HepG2 (cell line): ENCODE measurements around the gene PRKCD. TPM values are rescaled to one million over a fixed set of nuclear protein-coding genes. Genes with fewer than 3 reads are reported as not detected.

Experiments
- ARID2 ChIP-seq: sonication (generic); formaldehyde crosslinking; IDR thresholded peaks from 2 replicates; pipeline ENCODE4 v1.8.1; 2022; ENCODE audit warnings: mild to moderate bottlenecking, missing genetic modification reagents, borderline replicate concordance
- CBX5 ChIP-seq: sonication (generic); formaldehyde crosslinking; IDR thresholded peaks from 2 replicates; pipeline ENCODE4 v1.4.0; 2020; ENCODE audit warnings: missing genetic modification reagents, borderline replicate concordance
- EZH2 ChIP-seq: conservative IDR thresholded peaks from 2 replicates; pipeline ENCODE4 v1.6.1; 2012; ENCODE audit warnings: mild to moderate bottlenecking, low read depth, low read length, moderate library complexity
- HDAC1 ChIP-seq: sonication (generic); formaldehyde crosslinking; IDR thresholded peaks from 2 replicates; pipeline ENCODE4 v1.5.1; 2020; ENCODE audit warnings: mild to moderate bottlenecking, missing genetic modification reagents
- HDAC2 ChIP-seq: sonication (generic); formaldehyde crosslinking; IDR thresholded peaks from 2 replicates; pipeline ENCODE4 v1.4.0; 2020; ENCODE audit warnings: missing genetic modification reagents
- HDAC6 ChIP-seq: fragments of 200-600 bp; sonication (generic); IDR thresholded peaks from 2 replicates; pipeline ENCODE4 v1.7.0; 2017; ENCODE audit warnings: mild to moderate bottlenecking, antibody characterized with exemption, low read length, low read depth
- HNF4A ChIP-seq: sonication (generic); formaldehyde crosslinking; IDR thresholded peaks from 2 replicates; pipeline ENCODE4 v1.4.0; 2020; ENCODE audit warnings: missing genetic modification reagents
- IRF2 ChIP-seq: IDR thresholded peaks from 2 replicates; pipeline ENCODE4 v1.6.1; 2018; ENCODE audit warnings: missing genetic modification reagents, missing compliant biosample characterization
- KDM6A ChIP-seq: IDR thresholded peaks from 2 replicates; pipeline ENCODE4 v1.6.1; 2016; ENCODE audit warnings: low read depth
- KLF6 ChIP-seq: IDR thresholded peaks from 2 replicates; pipeline ENCODE4 v1.8.0; 2016; ENCODE audit warnings: missing biosample characterization, missing genetic modification reagents
- MEIS1 ChIP-seq: sonication (generic); formaldehyde crosslinking; IDR thresholded peaks from 2 replicates; pipeline ENCODE4 v1.9.0; 2021; ENCODE audit warnings: mild to moderate bottlenecking, missing genetic modification reagents, moderate library complexity, borderline replicate concordance
- MIER2 ChIP-seq: IDR thresholded peaks from 2 replicates; pipeline ENCODE4 v1.6.1; 2016; ENCODE audit warnings: missing biosample characterization, missing genetic modification reagents
- NBN ChIP-seq: fragments of 450-650 bp; conservative IDR thresholded peaks from 2 replicates; pipeline ENCODE4 v1.6.1; 2017
- PLRG1 ChIP-seq: fragments of 450-650 bp; conservative IDR thresholded peaks from 2 replicates; pipeline ENCODE4 v1.6.1; 2016
- SOX6 ChIP-seq, 2 experiments: fragments of 450-650 bp in 1 of 2; sonication (generic) in 1 of 2; formaldehyde crosslinking in 1 of 2; IDR thresholded peaks; 2 replicates each; pipeline versions ENCODE4 v1.4.0 to v1.6.1; 2017 to 2020; ENCODE audit warnings: antibody characterized with exemption in 1 of 2, mild to moderate bottlenecking in 1 of 2, missing genetic modification reagents in 1 of 2
- SP2 ChIP-seq: sonication (generic); formaldehyde crosslinking; IDR thresholded peaks from 2 replicates; pipeline ENCODE4 v1.5.1; 2020; ENCODE audit warnings: mild to moderate bottlenecking, missing genetic modification reagents
- SRF ChIP-seq: IDR thresholded peaks from 2 replicates; pipeline ENCODE4 v1.6.1; 2011; ENCODE audit warnings: mild to moderate bottlenecking, low read depth, low read length, moderate library complexity
- TBX3 ChIP-seq: fragments of 450-650 bp; IDR thresholded peaks from 2 replicates; pipeline ENCODE4 v1.6.1; 2017; ENCODE audit warnings: antibody characterized with exemption, mild to moderate bottlenecking, inconsistent platforms, borderline replicate concordance
- ZBTB21 ChIP-seq: sonication (generic); formaldehyde crosslinking; IDR thresholded peaks from 2 replicates; pipeline ENCODE4 v1.4.0; 2020; ENCODE audit warnings: missing genetic modification reagents
- ZNF431 ChIP-seq: sonication (generic); formaldehyde crosslinking; IDR thresholded peaks from 2 replicates; pipeline ENCODE4 v1.9.0; 2022; ENCODE audit warnings: missing genetic modification reagents, low read depth, mild to moderate bottlenecking, borderline replicate concordance
- ZNF614 ChIP-seq: IDR thresholded peaks from 2 replicates; pipeline ENCODE4 v1.6.1; 2018; ENCODE audit warnings: missing biosample characterization, missing genetic modification reagents, inconsistent platforms, borderline replicate concordance
- ZNF83 ChIP-seq: sonication (generic); formaldehyde crosslinking; IDR thresholded peaks from 2 replicates; pipeline ENCODE4 v1.4.0; 2020; ENCODE audit warnings: missing genetic modification reagents, mild to moderate bottlenecking, borderline replicate concordance
- ZNF850 ChIP-seq: sonication (generic); formaldehyde crosslinking; conservative IDR thresholded peaks from 2 replicates; pipeline ENCODE4 v1.9.0; 2021; ENCODE audit warnings: mild to moderate bottlenecking, missing genetic modification reagents
- polyA plus RNA-seq, 8 experiments: library from polyadenylated mRNA; depleted of rRNA in 3 of 8; stranded (reverse) in 7 of 8; unstranded in 1 of 8; fragments of >200 nt; fragmentation: Illumina TruSeq in 4 of 8; extraction: Trizol in 4 of 8; gene quantifications; 2 replicates each; pipeline versions ENCODE4 v1.2.1 to v1.2.3, GENCODE V29; 2011 to 2016; ENCODE audit warnings: low read depth in 4 of 8, missing spikeins in 1 of 8, mixed read lengths in 1 of 8; ENCODE audit not compliant: insufficient read depth in 1 of 8
- total RNA-seq, 5 experiments: library from RNA; depleted of rRNA; stranded (reverse); fragments of >200 nt; fragmentation: Illumina TruSeq; extraction: Trizol; gene quantifications; 2 replicates each; pipeline ENCODE4 v1.2.3, GENCODE V29; 2016; ENCODE audit warnings: low read depth in 1 of 5
- TF ChIP-seq, protein P1 (sequence below): sonication (generic); formaldehyde crosslinking; IDR thresholded peaks from 2 replicates; pipeline ENCODE4 v1.4.0; 2020; ENCODE audit warnings: mild to moderate bottlenecking, missing genetic modification reagents
- TF ChIP-seq, protein P2 (sequence below): sonication (generic); formaldehyde crosslinking; IDR thresholded peaks from 2 replicates; pipeline ENCODE4 v1.8.0; 2022; ENCODE audit warnings: missing genetic modification reagents, mild to moderate bottlenecking, moderate library complexity, borderline replicate concordance
- TF ChIP-seq, protein P3 (sequence below): IDR thresholded peaks from 2 replicates; pipeline ENCODE4 v1.6.1; 2016; ENCODE audit warnings: low read depth, control low read depth
- TF ChIP-seq, protein P4 (sequence below): IDR thresholded peaks from 2 replicates; pipeline ENCODE4 v1.6.1; 2016; ENCODE audit warnings: missing compliant biosample characterization, missing genetic modification reagents, borderline replicate concordance

PRKCD gene
- total and polyA plus RNA-seq, 2 of the 13 experiments (the other 11 are each of a cell fraction or from before 2014, with no cell fraction given), result 1.6 to 40.7 TPM

DNA sequence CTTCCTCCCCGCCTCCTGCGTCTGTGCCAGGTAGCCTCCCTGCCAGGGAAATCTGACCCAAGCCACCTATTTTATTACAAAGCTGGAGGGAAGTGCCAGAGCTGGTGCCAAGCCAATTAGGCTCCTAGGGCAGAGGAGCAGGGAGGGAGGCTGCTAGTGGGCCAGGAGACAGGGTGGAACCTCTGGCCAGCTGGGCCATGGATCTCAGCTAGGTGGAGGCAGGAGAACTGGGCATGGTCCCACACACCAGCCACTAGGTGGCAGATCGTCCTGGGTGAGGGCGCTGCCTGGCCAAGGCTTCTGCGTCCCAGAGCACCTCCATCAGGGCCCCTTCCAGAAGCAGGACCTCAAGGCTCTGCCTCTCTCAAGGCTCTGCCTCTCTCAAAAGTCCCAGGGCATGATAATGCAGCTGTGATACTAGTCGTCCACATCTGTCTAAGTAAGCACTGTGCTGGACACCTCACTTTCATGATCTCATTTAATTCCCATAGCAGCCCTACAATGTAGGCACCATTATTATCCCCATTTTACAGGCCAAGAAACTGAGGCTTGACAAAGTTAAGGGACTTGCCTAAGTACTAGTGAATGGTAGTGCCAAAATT, 26.3 kb upstream of the PRKCD start (continued):
- no peak for TF ChIP-seq TBX3
- no peak for TF ChIP-seq SOX6 (IDR thresholded peaks at IDR 0.05)
- peak; percentile 29; the same call in 1 of the 2 replicates for TF ChIP-seq SOX6 (CRISPR knock-in tag; IDR thresholded peaks at IDR 0.05)
- TF ChIP-seq, protein P1, sequence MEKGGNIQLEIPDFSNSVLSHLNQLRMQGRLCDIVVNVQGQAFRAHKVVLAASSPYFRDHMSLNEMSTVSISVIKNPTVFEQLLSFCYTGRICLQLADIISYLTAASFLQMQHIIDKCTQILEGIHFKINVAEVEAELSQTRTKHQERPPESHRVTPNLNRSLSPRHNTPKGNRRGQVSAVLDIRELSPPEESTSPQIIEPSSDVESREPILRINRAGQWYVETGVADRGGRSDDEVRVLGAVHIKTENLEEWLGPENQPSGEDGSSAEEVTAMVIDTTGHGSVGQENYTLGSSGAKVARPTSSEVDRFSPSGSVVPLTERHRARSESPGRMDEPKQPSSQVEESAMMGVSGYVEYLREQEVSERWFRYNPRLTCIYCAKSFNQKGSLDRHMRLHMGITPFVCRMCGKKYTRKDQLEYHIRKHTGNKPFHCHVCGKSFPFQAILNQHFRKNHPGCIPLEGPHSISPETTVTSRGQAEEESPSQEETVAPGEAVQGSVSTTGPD, result no peak
- no peak for TF ChIP-seq MEIS1 (CRISPR knock-in tag)
- TF ChIP-seq, protein P2, sequence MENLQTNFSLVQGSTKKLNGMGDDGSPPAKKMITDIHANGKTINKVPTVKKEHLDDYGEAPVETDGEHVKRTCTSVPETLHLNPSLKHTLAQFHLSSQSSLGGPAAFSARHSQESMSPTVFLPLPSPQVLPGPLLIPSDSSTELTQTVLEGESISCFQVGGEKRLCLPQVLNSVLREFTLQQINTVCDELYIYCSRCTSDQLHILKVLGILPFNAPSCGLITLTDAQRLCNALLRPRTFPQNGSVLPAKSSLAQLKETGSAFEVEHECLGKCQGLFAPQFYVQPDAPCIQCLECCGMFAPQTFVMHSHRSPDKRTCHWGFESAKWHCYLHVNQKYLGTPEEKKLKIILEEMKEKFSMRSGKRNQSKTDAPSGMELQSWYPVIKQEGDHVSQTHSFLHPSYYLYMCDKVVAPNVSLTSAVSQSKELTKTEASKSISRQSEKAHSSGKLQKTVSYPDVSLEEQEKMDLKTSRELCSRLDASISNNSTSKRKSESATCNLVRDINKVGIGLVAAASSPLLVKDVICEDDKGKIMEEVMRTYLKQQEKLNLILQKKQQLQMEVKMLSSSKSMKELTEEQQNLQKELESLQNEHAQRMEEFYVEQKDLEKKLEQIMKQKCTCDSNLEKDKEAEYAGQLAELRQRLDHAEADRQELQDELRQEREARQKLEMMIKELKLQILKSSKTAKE, result no peak
- TF ChIP-seq ZNF614 (CRISPR knock-in tag), result no peak
- TF ChIP-seq KLF6 (CRISPR knock-in tag), result no peak
- TF ChIP-seq ZBTB21 (CRISPR knock-in tag), result no peak
- no peak for TF ChIP-seq SRF
- no peak for TF ChIP-seq ZNF83
- no peak for TF ChIP-seq NBN
- no peak for TF ChIP-seq KDM6A (CRISPR knock-in tag)
- no peak for TF ChIP-seq MIER2 (CRISPR knock-in tag)
- TF ChIP-seq HDAC6, result no peak
- TF ChIP-seq HDAC2 (CRISPR knock-in tag), result 0 out of 2 replicates have a peak, but pooled peaks have one; percentile 13
- TF ChIP-seq EZH2, result no peak
- TF ChIP-seq PLRG1, result no peak
- no peak for TF ChIP-seq ZNF850 (CRISPR knock-in tag)
- TF ChIP-seq, protein P3, sequence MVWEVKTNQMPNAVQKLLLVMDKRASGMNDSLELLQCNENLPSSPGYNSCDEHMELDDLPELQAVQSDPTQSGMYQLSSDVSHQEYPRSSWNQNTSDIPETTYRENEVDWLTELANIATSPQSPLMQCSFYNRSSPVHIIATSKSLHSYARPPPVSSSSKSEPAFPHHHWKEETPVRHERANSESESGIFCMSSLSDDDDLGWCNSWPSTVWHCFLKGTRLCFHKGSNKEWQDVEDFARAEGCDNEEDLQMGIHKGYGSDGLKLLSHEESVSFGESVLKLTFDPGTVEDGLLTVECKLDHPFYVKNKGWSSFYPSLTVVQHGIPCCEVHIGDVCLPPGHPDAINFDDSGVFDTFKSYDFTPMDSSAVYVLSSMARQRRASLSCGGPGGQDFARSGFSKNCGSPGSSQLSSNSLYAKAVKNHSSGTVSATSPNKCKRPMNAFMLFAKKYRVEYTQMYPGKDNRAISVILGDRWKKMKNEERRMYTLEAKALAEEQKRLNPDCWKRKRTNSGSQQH (CRISPR knock-in tag), result no peak
- TF ChIP-seq ZNF431 (CRISPR knock-in tag), result no peak
- TF ChIP-seq CBX5, result no peak; the same call in 1 of the 2 replicates
- TF ChIP-seq SP2 (CRISPR knock-in tag), result no peak
- TF ChIP-seq IRF2 (CRISPR knock-in tag), result peak; percentile 43; the same call in 1 of the 2 replicates
- TF ChIP-seq, protein P4, sequence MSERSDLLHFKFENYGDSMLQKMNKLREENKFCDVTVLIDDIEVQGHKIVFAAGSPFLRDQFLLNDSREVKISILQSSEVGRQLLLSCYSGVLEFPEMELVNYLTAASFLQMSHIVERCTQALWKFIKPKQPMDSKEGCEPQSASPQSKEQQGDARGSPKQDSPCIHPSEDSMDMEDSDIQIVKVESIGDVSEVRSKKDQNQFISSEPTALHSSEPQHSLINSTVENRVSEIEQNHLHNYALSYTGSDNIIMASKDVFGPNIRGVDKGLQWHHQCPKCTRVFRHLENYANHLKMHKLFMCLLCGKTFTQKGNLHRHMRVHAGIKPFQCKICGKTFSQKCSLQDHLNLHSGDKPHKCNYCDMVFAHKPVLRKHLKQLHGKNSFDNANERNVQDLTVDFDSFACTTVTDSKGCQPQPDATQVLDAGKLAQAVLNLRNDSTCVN (CRISPR knock-in tag), result no peak
- no peak for TF ChIP-seq HDAC1 (CRISPR knock-in tag)
- no peak for TF ChIP-seq ARID2 (CRISPR knock-in tag)
- TF ChIP-seq HNF4A (CRISPR knock-in tag), result no peak; the same call in 1 of the 2 replicates
